HEK293 (cell line): ENCODE data around the gene ZNF385C.

ENCODE experiments used
- CTCF ChIA-PET: fragments of 350-600 bp; formaldehyde crosslinking; extraction: SDS; loops from one replicate; lab custom pipeline; 2021; ENCODE audit warnings: antibody characterized with exemption; lab: Yijun Ruan, JAX
- POLR2A ChIA-PET: fragments of 300-600 bp; formaldehyde crosslinking; extraction: SDS; loops from one replicate; lab custom pipeline; 2020; ENCODE audit warnings: antibody characterized with exemption, inconsistent platforms; lab: Yijun Ruan, JAX
- H3K27ac ChIP-seq: fragments of 200-500 bp; sonication (Bioruptor generic); 2 replicates; pipeline ENCODE4 v1.5.1; 2014; ENCODE audit warnings: low read depth, low read length, control low read depth, inconsistent platforms; ENCODE audit errors: extremely low read depth
- H3K36me3 ChIP-seq, 2 experiments: fragments of 200-500 bp in 1 of 2; sonication (Bioruptor generic) in 1 of 2; 1 replicate in 1 of 2; 2 replicates in 1 of 2; pipeline ENCODE4 v1.5.1; 2014 to 2017; ENCODE audit warnings: inconsistent platforms in 2 of 2, low read length in 2 of 2; ENCODE audit not compliant: control insufficient read depth in 2 of 2, insufficient read depth in 1 of 2
- H3K4me1 ChIP-seq: fragments of 200-500 bp; sonication (Bioruptor generic); 2 replicates; pipeline ENCODE4 v1.5.1; 2014; ENCODE audit warnings: mild to moderate bottlenecking, low read length, inconsistent platforms; ENCODE audit not compliant: control insufficient read depth, insufficient read depth
- H3K4me3 ChIP-seq: 2 replicates; pipeline ENCODE4 v1.5.1; 2011; ENCODE audit warnings: low read depth, mild to moderate bottlenecking, control low read depth, low read length, moderate library complexity
- H3K9me3 ChIP-seq: fragments of 200-500 bp; sonication (Bioruptor generic); 2 replicates; pipeline ENCODE4 v1.5.1; 2014; ENCODE audit warnings: low read depth, low read length, inconsistent platforms; ENCODE audit not compliant: control insufficient read depth, insufficient read depth
- BCL11A ChIP-seq: fragments of 450-650 bp; formaldehyde crosslinking; IDR thresholded peaks from 2 replicates; pipeline ENCODE4 v1.5.1; 2016; ENCODE audit warnings: low read depth, missing biosample characterization, missing genetic modification characterization
- GLI2 ChIP-seq: fragments of 450-650 bp; formaldehyde crosslinking; IDR thresholded peaks from 2 replicates; pipeline ENCODE4; 2017; ENCODE audit warnings: missing biosample characterization, missing genetic modification characterization, low read depth, borderline replicate concordance
- MYNN ChIP-seq: fragments of 450-650 bp; formaldehyde crosslinking; IDR thresholded peaks from 2 replicates; pipeline ENCODE4 v1.5.1; 2016; ENCODE audit warnings: missing biosample characterization, missing genetic modification characterization, borderline replicate concordance
- PATZ1 ChIP-seq: fragments of 450-650 bp; formaldehyde crosslinking; IDR thresholded peaks from 2 replicates; pipeline ENCODE4 v1.5.1; 2016; ENCODE audit warnings: missing biosample characterization, missing genetic modification characterization
- PRDM1 ChIP-seq: fragments of 450-650 bp; formaldehyde crosslinking; IDR thresholded peaks from 2 replicates; pipeline ENCODE4; 2016; ENCODE audit warnings: missing biosample characterization, missing genetic modification characterization
- REPIN1 ChIP-seq: fragments of 450-650 bp; formaldehyde crosslinking; IDR thresholded peaks from 2 replicates; pipeline ENCODE4 v1.5.1; 2017; ENCODE audit warnings: missing biosample characterization, missing genetic modification characterization, low read depth
- SETDB1 ChIP-seq: IDR thresholded peaks from one replicate; pipeline ENCODE4 v1.6.1; 2017; ENCODE audit warnings: mild to moderate bottlenecking, low read length, moderate library complexity, mixed read lengths; ENCODE audit not compliant: insufficient read length
- SP2 ChIP-seq: fragments of 450-650 bp; formaldehyde crosslinking; IDR thresholded peaks from 2 replicates; pipeline ENCODE4 v1.5.1; 2016; ENCODE audit warnings: missing biosample characterization, missing genetic modification characterization
- TCF7L2 ChIP-seq: IDR thresholded peaks from 2 replicates; pipeline ENCODE4 v1.6.1; 2011; ENCODE audit warnings: low read depth, mild to moderate bottlenecking, inconsistent platforms, low read length, moderate library complexity, borderline replicate concordance
- ZBTB26 ChIP-seq: fragments of 450-650 bp; formaldehyde crosslinking; optimal IDR thresholded peaks from 2 replicates; pipeline ENCODE3; 2016; ENCODE audit warnings: missing biosample characterization, mild to moderate bottlenecking, missing genetic modification characterization
- ZNF16 ChIP-seq: fragments of 450-650 bp; formaldehyde crosslinking; IDR thresholded peaks from 2 replicates; pipeline ENCODE4 v1.5.1; 2016; ENCODE audit warnings: low read depth, missing biosample characterization, missing genetic modification characterization
- ZNF2 ChIP-seq: fragments of 450-650 bp; formaldehyde crosslinking; IDR thresholded peaks from 2 replicates; pipeline ENCODE4 v1.5.1; 2016; ENCODE audit warnings: missing biosample characterization, missing genetic modification characterization
- ZNF280C ChIP-seq: fragments of 450-650 bp; formaldehyde crosslinking; IDR thresholded peaks from 2 replicates; pipeline ENCODE4 v1.5.1; 2016; ENCODE audit warnings: missing biosample characterization, missing genetic modification characterization
- ZNF350 ChIP-seq: fragments of 450-650 bp; formaldehyde crosslinking; IDR thresholded peaks from 2 replicates; pipeline ENCODE4 v1.5.0; 2017; ENCODE audit warnings: missing biosample characterization, mild to moderate bottlenecking, missing genetic modification characterization
- ZNF416 ChIP-seq: fragments of 450-650 bp; formaldehyde crosslinking; IDR thresholded peaks from 2 replicates; pipeline ENCODE4 v1.5.1; 2016; ENCODE audit warnings: missing biosample characterization, missing genetic modification characterization
- ZNF510 ChIP-seq: fragments of 450-650 bp; formaldehyde crosslinking; IDR thresholded peaks from 2 replicates; pipeline ENCODE4 v1.5.1; 2018; ENCODE audit warnings: mild to moderate bottlenecking, missing genetic modification characterization, missing biosample characterization; ENCODE audit not compliant: insufficient replicate concordance
- ZNF571 ChIP-seq: fragments of 450-650 bp; formaldehyde crosslinking; IDR thresholded peaks from 2 replicates; pipeline ENCODE4 v1.5.0; 2017; ENCODE audit warnings: missing biosample characterization, missing genetic modification characterization
- ZNF596 ChIP-seq: fragments of 450-650 bp; IDR thresholded peaks from 2 replicates; pipeline ENCODE4 v1.5.0; 2018; ENCODE audit warnings: missing biosample characterization, mild to moderate bottlenecking, missing genetic modification characterization, moderate library complexity
- ZNF621 ChIP-seq: fragments of 450-650 bp; formaldehyde crosslinking; IDR thresholded peaks from 2 replicates; pipeline ENCODE4 v1.5.1; 2017; ENCODE audit warnings: missing biosample characterization, missing genetic modification characterization
- ZNF707 ChIP-seq: fragments of 450-650 bp; formaldehyde crosslinking; IDR thresholded peaks from 2 replicates; pipeline ENCODE4 v1.5.1; 2016; ENCODE audit warnings: missing biosample characterization, missing genetic modification characterization
- ZNF837 ChIP-seq: fragments of 450-650 bp; formaldehyde crosslinking; IDR thresholded peaks from 2 replicates; pipeline ENCODE4 v1.5.1; 2016; ENCODE audit warnings: missing biosample characterization, missing genetic modification characterization
- ZNF843 ChIP-seq: fragments of 450-650 bp; formaldehyde crosslinking; IDR thresholded peaks from 2 replicates; pipeline ENCODE4 v1.5.1; 2016; ENCODE audit warnings: missing biosample characterization, missing genetic modification characterization
- ZSCAN23 ChIP-seq: fragments of 450-650 bp; formaldehyde crosslinking; IDR thresholded peaks from 2 replicates; pipeline ENCODE4 v1.5.1; 2016; ENCODE audit warnings: missing biosample characterization, missing genetic modification characterization
- ZSCAN4 ChIP-seq: fragments of 450-650 bp; formaldehyde crosslinking; IDR thresholded peaks from 2 replicates; pipeline ENCODE4 v1.5.1; 2017; ENCODE audit warnings: missing biosample characterization, missing genetic modification characterization

The ZNF385C gene

GRCh38 chr17:42111265-42111636 is 13.0 kb upstream of the ZNF385C start (continued):
- TF ChIP-seq REPIN1 (tag by site-specific recombination) (no peak), ZNF510 (no peak), ZNF280C (tag by site-specific recombination) (no peak)

GRCh38 chr17:42110301-42111264 is 12.3 kb upstream of the ZNF385C start:
- TF ChIP-seq BCL11A (tag by site-specific recombination) (no peak), ZNF2 (tag by site-specific recombination) (no peak), GLI2 (no peak), ZNF571 (tag by site-specific recombination) (no peak), MYNN (tag by site-specific recombination) (no peak), SP2 (no peak), ZNF596 (no peak), ZNF16 (no peak), ZBTB26 (tag by site-specific recombination) (no peak), TCF7L2 (no peak), ZNF707 (tag by site-specific recombination) (no peak), ZNF837 (tag by site-specific recombination) (no peak)
- TF ChIP-seq, all 188 proteins: peak for 0

GRCh38 chr17:42109086-42109485 is 10.8 kb upstream of the ZNF385C start:
- no peak overlapping the region for H3K4me3 ChIP-seq
- POLR2A ChIA-PET = interaction anchor here (1.1 to 1.6 kb wide), 3 partner anchors 12 to 92 kb away, joined by 4 to 6 read pairs (median 6); partner anchors contain the start of genes DNAJC7, KAT2A and NKIRAS2
- CTCF ChIA-PET = interaction anchor here (1.1 to 17.1 kb wide), 4 partner anchors 10 to 179 kb away, joined by 3 to 260 read pairs (median 22); partner anchors contain the start of genes DNAJC7, NKIRAS2 and ODAD4
- H3K4me1 ChIP-seq = peaks cover 4% of the 10 kb centered on the region; the same call in 1 of the 2 replicates
- no peaks in the 10 kb centered on the region for H3K9me3 ChIP-seq
- peaks cover 0 to 13% of the 10 kb centered on the region in 2 experiments; a peak in 1 of 3 replicates for H3K36me3 ChIP-seq
- no peak overlapping the region for H3K27ac ChIP-seq
- TF ChIP-seq ZSCAN23 (tag by site-specific recombination) = no peak
- no peak for TF ChIP-seq ZNF621 (tag by site-specific recombination)
- TF ChIP-seq SETDB1 = no peak
- no peak for TF ChIP-seq PATZ1 (tag by site-specific recombination)
- TF ChIP-seq ZSCAN4 (tag by site-specific recombination) = no peak
- TF ChIP-seq ZNF350 = no peak
- TF ChIP-seq ZNF843 (tag by site-specific recombination) = no peak
- TF ChIP-seq PRDM1 (tag by site-specific recombination) = no peak
- no peak for TF ChIP-seq ZNF416 (tag by site-specific recombination)

More at GRCh38 chr17:42110301-42111264, 12.3 kb upstream of the ZNF385C start:
- Histone ChIP-seq H3K9me3 (no peaks in the 10 kb centered on the region), H3K36me3 (peaks cover 0 to 28% of the 10 kb centered on the region in 2 experiments; a peak in 1 of 3 replicates), H3K27ac (no peak overlapping the region), H3K4me3 (no peak overlapping the region), H3K4me1 (peaks cover 4% of the 10 kb centered on the region; the same call in 1 of the 2 replicates)
- POLR2A ChIA-PET = no interaction called here
- CTCF ChIA-PET = interaction anchor here (0.6 to 17.1 kb wide), 7 partner anchors 8 to 300 kb away, joined by 3 to 260 read pairs (median 5); partner anchors contain the start of genes DNAJC7 and NKIRAS2
